OCI-LY3 (cell line): ENCODE data around the gene ZHX3.

Source experiments
- H2AFZ ChIP-seq: fragments of 200-600, 300-600 bp; shearing (Covaris generic); 2 replicates; pipeline ENCODE4 v1.6.0; 2014; ENCODE audit warnings: antibody characterized with exemption, low read depth, low read length
- H3K27ac ChIP-seq: fragments of 200-600, 300-600 bp; sonication (generic); 2 replicates; pipeline ENCODE4 v1.5.1; 2014; ENCODE audit warnings: mild to moderate bottlenecking, low read length, moderate library complexity, mixed read lengths
- H3K27me3 ChIP-seq: fragments of 200-600, 300-600 bp; sonication (generic); 2 replicates; pipeline ENCODE4 v1.6.1; 2014; ENCODE audit warnings: low read depth, low read length, mixed read lengths
- H3K36me3 ChIP-seq: fragments of 200-600, 300-600 bp; sonication (generic); replicated peaks from 2 replicates; pipeline ENCODE3; 2014; ENCODE audit warnings: low read depth, low read length, mixed read lengths
- H3K4me1 ChIP-seq: fragments of 300-600, 200-600 bp; sonication (generic); 2 replicates; pipeline ENCODE4 v1.6.1; 2014; ENCODE audit warnings: low read length, mixed read lengths
- H3K4me2 ChIP-seq: fragments of 200-600, 300-600 bp; sonication (generic); 2 replicates; pipeline ENCODE4 v1.6.1; 2014; ENCODE audit warnings: low read length, mixed read lengths
- H3K4me3 ChIP-seq: fragments of 300-600, 200-600 bp; sonication (generic); 2 replicates; pipeline ENCODE4 v1.5.1; 2014; ENCODE audit warnings: antibody characterized with exemption, mild to moderate bottlenecking, low read length, moderate library complexity
- H3K79me2 ChIP-seq: fragments of 300-600, 200-600 bp; shearing (Covaris generic); 2 replicates; pipeline ENCODE4 v1.6.1; 2014; ENCODE audit warnings: mild to moderate bottlenecking, low read length, mixed read lengths
- H3K9ac ChIP-seq: fragments of 300-600, 200-600 bp; shearing (Covaris generic); 2 replicates; pipeline ENCODE4 v1.6.0; 2014; ENCODE audit warnings: mild to moderate bottlenecking, low read length, moderate library complexity
- H3K9me3 ChIP-seq: fragments of 200-600, 300-600 bp; shearing (Covaris generic); 2 replicates; pipeline ENCODE4 v1.6.1; 2014; ENCODE audit warnings: low read length, mixed read lengths; ENCODE audit not compliant: insufficient read depth
- H4K20me1 ChIP-seq: fragments of 200-600, 300-600 bp; sonication (generic); 2 replicates; pipeline ENCODE4 v1.6.1; 2016; ENCODE audit warnings: low read length, mixed read lengths; ENCODE audit not compliant: insufficient read depth
- CTCF ChIP-seq: fragments of 200-600, 300-600 bp; sonication (generic); IDR thresholded peaks from 2 replicates; pipeline ENCODE4 v1.5.1; 2014; ENCODE audit warnings: antibody characterized with exemption, low read length, low read depth
- EZH2phosphoT487 ChIP-seq: fragments of 200-600 bp; shearing (Covaris generic); IDR thresholded peaks from 2 replicates; pipeline ENCODE4 v1.6.1; 2018; ENCODE audit warnings: antibody characterized with exemption, mixed run types, low read depth

ZHX3 gene

GRCh38 chr20:41185013-41185757 lies 132.3 kb downstream of the ZHX3 start:
- Histone ChIP-seq H3K4me1 (no peaks in the 10 kb centered on the region), H3K79me2 (no peaks in the 10 kb centered on the region), H3K27ac (no peak overlapping the region), H3K9ac (no peak overlapping the region), H3K4me2 (no peak overlapping the region), H3K4me3 (no peak overlapping the region), H3K36me3 (no peaks in the 10 kb centered on the region), H3K9me3 (no peaks in the 10 kb centered on the region), H2AFZ (no peak overlapping the region), H4K20me1 (no peaks in the 10 kb centered on the region), H3K27me3 (no peaks in the 10 kb centered on the region)
- TF ChIP-seq EZH2phosphoT487 (no peak), CTCF (no peak)

DNA sequence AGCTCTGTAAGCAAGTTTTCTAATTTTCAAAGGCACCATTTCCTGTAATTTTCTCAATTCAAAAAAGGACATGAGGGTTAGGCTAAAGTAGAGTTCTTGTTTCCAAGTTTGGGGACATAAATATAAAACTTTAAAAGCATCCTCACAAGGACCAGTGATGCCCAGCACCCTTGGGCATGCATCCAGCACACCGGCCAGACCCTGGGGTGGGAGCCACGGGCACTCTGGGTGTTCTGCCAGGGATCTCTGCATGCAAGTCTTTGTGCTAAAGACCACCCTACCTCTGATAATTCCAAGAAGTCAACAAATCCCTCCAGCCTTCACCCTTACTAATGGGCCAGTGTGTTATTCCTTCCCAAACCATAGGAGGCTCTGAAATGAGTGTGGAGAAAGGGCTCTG lies 133.7 kb downstream of the ZHX3 start:
- no peak for TF ChIP-seq CTCF
- no peak for TF ChIP-seq EZH2phosphoT487
- no peaks in the 10 kb centered on the region for H4K20me1 ChIP-seq
- no peak overlapping the region for H3K27ac ChIP-seq
- no peak overlapping the region for H3K9ac ChIP-seq
- no peaks in the 10 kb centered on the region for H3K79me2 ChIP-seq
- H3K4me2 ChIP-seq = no peak overlapping the region
- no peak overlapping the region for H3K4me3 ChIP-seq
- H3K36me3 ChIP-seq = peaks cover 5% of the 10 kb centered on the region
- H3K9me3 ChIP-seq = no peaks in the 10 kb centered on the region
- no peaks in the 10 kb centered on the region for H3K4me1 ChIP-seq
- H3K27me3 ChIP-seq = no peaks in the 10 kb centered on the region
- H2AFZ ChIP-seq = no peak overlapping the region

- no peaks in the 10 kb centered on the region for H3K79me2 ChIP-seq
- H3K36me3 ChIP-seq = peaks cover 9% of the 10 kb centered on the region
These were observed 134.1 kb downstream of the ZHX3 start for GRCh38 chr20:41183391-41183790.

More at GRCh38 chr20:41183391-41183790, 134.1 kb downstream of the ZHX3 start:
- Histone ChIP-seq H3K9ac (no peak overlapping the region), H3K4me2 (no peak overlapping the region), H4K20me1 (no peaks in the 10 kb centered on the region), H3K27ac (no peak overlapping the region), H3K9me3 (no peaks in the 10 kb centered on the region), H3K4me3 (no peak overlapping the region), H2AFZ (no peak overlapping the region), H3K4me1 (no peaks in the 10 kb centered on the region), H3K27me3 (no peaks in the 10 kb centered on the region)
- no peak for TF ChIP-seq CTCF
- TF ChIP-seq EZH2phosphoT487 = no peak
